Thoracic aorta (tissue), 2 donors: ENCODE data around the gene RASA3. TPM values are rescaled to one million over a fixed set of nuclear protein-coding genes. Genes with fewer than 3 reads are reported as not detected.

ENCODE experiments used
- ATAC-seq: fragments of 150-250 bp; one replicate; pipeline ENCODE4 v1.8.0; 2017; ENCODE audit warnings: low read depth; ENCODE audit not compliant: insufficient number of reproducible peaks, low FRiP score
- DNase-seq: peaks from one replicate; pipeline ENCODE4 v3.0.0-alpha.2; 2020; ENCODE audit warnings: low spot score
- H3K27ac ChIP-seq, 2 donors: fragments of 200-600 bp; sonication (generic); 1 replicate in 1 of 2; 2 replicates in 1 of 2; pipeline ENCODE4 v1.5.1; 2016; ENCODE audit warnings: mild to moderate bottlenecking in 2 of 2, moderate library complexity in 2 of 2
- H3K27me3 ChIP-seq: fragments of 200-600 bp; sonication (generic); replicated peaks from 2 replicates; pipeline ENCODE4 v1.6.0; 2016; ENCODE audit warnings: mild to moderate bottlenecking; ENCODE audit not compliant: insufficient read depth
- H3K36me3 ChIP-seq: fragments of 200-600 bp; sonication (generic); one replicate; pipeline ENCODE4 v1.5.1; 2016
- H3K4me1 ChIP-seq, 2 donors: fragments of 200-600 bp; sonication (generic); 1 replicate in 1 of 2; 2 replicates in 1 of 2; pipeline versions ENCODE4 v1.5.1 to v1.6.0; 2016; ENCODE audit warnings: low read depth in 2 of 2, mild to moderate bottlenecking in 1 of 2; ENCODE audit not compliant: control insufficient read depth in 1 of 2
- H3K4me3 ChIP-seq: fragments of 200-600 bp; sonication (generic); 2 replicates; pipeline ENCODE4 v1.5.1; 2016; ENCODE audit warnings: mild to moderate bottlenecking
- H3K9me3 ChIP-seq: fragments of 200-600 bp; sonication (generic); 2 replicates; pipeline ENCODE4 v1.5.1; 2016
- total RNA-seq, 2 donors: library from RNA; depleted of rRNA; stranded (reverse); fragments of >200 nt; gene quantifications; one replicate each; pipeline versions ENCODE4 v1.1.0 to v1.2.3, GENCODE V29; 2016
- TF ChIP-seq, protein P1 (sequence below): fragments of 200-600 bp; sonication (generic); IDR thresholded peaks from one replicate; pipeline ENCODE4 v1.5.1; 2019; ENCODE audit warnings: antibody characterized with exemption

The RASA3 gene
- total RNA-seq, 2 donors from 2014 or later = 38.9 to 48.6 TPM

GRCh38 chr13:114124431-114124830 lies 8.0 kb downstream of the RASA3 start:
- ATAC-seq = no peak
- TF ChIP-seq, protein P1, sequence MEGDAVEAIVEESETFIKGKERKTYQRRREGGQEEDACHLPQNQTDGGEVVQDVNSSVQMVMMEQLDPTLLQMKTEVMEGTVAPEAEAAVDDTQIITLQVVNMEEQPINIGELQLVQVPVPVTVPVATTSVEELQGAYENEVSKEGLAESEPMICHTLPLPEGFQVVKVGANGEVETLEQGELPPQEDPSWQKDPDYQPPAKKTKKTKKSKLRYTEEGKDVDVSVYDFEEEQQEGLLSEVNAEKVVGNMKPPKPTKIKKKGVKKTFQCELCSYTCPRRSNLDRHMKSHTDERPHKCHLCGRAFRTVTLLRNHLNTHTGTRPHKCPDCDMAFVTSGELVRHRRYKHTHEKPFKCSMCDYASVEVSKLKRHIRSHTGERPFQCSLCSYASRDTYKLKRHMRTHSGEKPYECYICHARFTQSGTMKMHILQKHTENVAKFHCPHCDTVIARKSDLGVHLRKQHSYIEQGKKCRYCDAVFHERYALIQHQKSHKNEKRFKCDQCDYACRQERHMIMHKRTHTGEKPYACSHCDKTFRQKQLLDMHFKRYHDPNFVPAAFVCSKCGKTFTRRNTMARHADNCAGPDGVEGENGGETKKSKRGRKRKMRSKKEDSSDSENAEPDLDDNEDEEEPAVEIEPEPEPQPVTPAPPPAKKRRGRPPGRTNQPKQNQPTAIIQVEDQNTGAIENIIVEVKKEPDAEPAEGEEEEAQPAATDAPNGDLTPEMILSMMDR = no peak
- no peaks in the 10 kb centered on the region for H3K9me3 ChIP-seq
- DNase-seq = no peak
- H3K27ac ChIP-seq = no peak overlapping the region
- no peak overlapping the region for H3K4me3 ChIP-seq
- no peaks in the 10 kb centered on the region for H3K27me3 ChIP-seq
- no peaks in the 10 kb centered on the region for H3K36me3 ChIP-seq
- peaks cover 19 to 45% of the 10 kb centered on the region in 2 donors for H3K4me1 ChIP-seq

GRCh38 chr13:114123876-114124275 lies 8.5 kb downstream of the RASA3 start:
- Histone ChIP-seq H3K27me3 (no peaks in the 10 kb centered on the region), H3K4me1 (peaks cover 19 to 43% of the 10 kb centered on the region in 2 donors), H3K4me3 (no peak overlapping the region), H3K27ac (no peak overlapping the region), H3K36me3 (no peaks in the 10 kb centered on the region), H3K9me3 (no peaks in the 10 kb centered on the region)
- TF ChIP-seq, protein P1 = no peak
- ATAC-seq (no peak), DNase-seq (no peak)

GRCh38 chr13:114123448-114123847 lies 9.0 kb downstream of the RASA3 start:
- Histone ChIP-seq H3K36me3 (no peaks in the 10 kb centered on the region), H3K27me3 (no peaks in the 10 kb centered on the region), H3K9me3 (no peaks in the 10 kb centered on the region), H3K27ac (no peak overlapping the region), H3K4me1 (peaks cover 16 to 43% of the 10 kb centered on the region in 2 donors), H3K4me3 (no peak overlapping the region)
- DNase-seq (no peak), ATAC-seq (no peak)
- TF ChIP-seq, protein P1 = no peak

DNA sequence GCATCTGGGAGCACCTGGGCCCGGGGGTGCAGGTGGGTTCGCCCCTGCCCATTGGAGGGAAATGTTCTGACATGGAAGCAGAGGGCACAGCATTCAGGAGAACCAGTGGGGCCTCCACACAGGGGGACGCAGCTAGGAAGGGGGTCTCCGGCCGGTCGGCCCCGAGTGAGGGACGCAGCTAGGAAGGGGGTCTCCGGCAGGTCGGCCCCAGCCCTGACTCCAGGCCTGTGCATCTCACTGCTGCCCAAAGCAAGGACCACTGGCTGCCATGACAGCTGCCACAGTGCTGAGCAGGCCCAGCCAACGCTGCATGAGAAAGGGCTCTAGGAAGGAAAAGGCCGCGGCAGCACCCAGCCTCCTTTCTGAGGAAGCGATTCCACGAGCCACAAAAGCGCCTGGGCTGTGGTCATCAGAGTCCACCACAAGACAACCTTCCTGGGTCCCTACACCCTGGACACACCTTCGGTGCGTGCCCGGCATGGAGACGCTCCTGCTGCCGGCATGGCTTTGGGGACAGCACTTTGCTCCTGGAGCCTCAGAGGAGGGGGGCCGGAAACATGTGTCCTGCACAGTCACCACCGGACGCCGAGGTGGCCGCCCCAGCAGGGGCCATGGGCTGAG lies 9.7 kb downstream of the RASA3 start:
- Histone ChIP-seq H3K27me3 (no peaks in the 10 kb centered on the region), H3K4me1 (peaks cover 9 to 43% of the 10 kb centered on the region in 2 donors), H3K9me3 (no peaks in the 10 kb centered on the region), H3K27ac (no peak overlapping the region), H3K4me3 (no peak overlapping the region), H3K36me3 (no peaks in the 10 kb centered on the region)
- ATAC-seq = no peak
- no peak for DNase-seq
- TF ChIP-seq, protein P1 = no peak

GRCh38 chr13:114122127-114122511 lies 10.3 kb downstream of the RASA3 start:
- TF ChIP-seq, protein P1 = no peak
- Histone ChIP-seq H3K27me3 (no peaks in the 10 kb centered on the region), H3K27ac (no peak overlapping the region), H3K9me3 (no peaks in the 10 kb centered on the region), H3K4me3 (no peak overlapping the region), H3K4me1 (peaks cover 3 to 37% of the 10 kb centered on the region in 2 donors), H3K36me3 (no peaks in the 10 kb centered on the region)
- DNase-seq (no peak), ATAC-seq (no peak)
